Left ventricle myocardium superior (tissue), 1 donor: ENCODE results near the gene TMUB1. TPM values are rescaled to one million over a fixed set of nuclear protein-coding genes. Genes with fewer than 3 reads are reported as not detected.

Experiments used
- ATAC-seq: fragments of 200-7000 bp; cut with Tn5 transposase; one replicate; pipeline ENCODE4 v1.9.1; 2020; ENCODE audit warnings: mild to moderate bottlenecking, moderate library complexity
- DNase-seq: peaks from one replicate; pipeline ENCODE4 v3.0.0-alpha.2; 2020
- intact Hi-C: fragments of 100-400 bp; cut with micrococcal nuclease; formaldehyde crosslinking; loops from one replicate; pipeline ENCODE4 v1.11.0; 2022
- total RNA-seq: library from RNA; stranded (reverse); fragmentation: NEBNext Ultra II Directional; extraction: Animal tissue kit (Norgen Biotek cat#: 25700); gene quantifications from one replicate; pipeline ENCODE4 v1.2.1, GENCODE V29; 2021
- donor health status: DM: no; HTN: yes; CAD: no; lungs with severe emphysema.

The TMUB1 gene
- total RNA-seq, 1 donor from 2014 or later, result 38.7 TPM

DNA sequence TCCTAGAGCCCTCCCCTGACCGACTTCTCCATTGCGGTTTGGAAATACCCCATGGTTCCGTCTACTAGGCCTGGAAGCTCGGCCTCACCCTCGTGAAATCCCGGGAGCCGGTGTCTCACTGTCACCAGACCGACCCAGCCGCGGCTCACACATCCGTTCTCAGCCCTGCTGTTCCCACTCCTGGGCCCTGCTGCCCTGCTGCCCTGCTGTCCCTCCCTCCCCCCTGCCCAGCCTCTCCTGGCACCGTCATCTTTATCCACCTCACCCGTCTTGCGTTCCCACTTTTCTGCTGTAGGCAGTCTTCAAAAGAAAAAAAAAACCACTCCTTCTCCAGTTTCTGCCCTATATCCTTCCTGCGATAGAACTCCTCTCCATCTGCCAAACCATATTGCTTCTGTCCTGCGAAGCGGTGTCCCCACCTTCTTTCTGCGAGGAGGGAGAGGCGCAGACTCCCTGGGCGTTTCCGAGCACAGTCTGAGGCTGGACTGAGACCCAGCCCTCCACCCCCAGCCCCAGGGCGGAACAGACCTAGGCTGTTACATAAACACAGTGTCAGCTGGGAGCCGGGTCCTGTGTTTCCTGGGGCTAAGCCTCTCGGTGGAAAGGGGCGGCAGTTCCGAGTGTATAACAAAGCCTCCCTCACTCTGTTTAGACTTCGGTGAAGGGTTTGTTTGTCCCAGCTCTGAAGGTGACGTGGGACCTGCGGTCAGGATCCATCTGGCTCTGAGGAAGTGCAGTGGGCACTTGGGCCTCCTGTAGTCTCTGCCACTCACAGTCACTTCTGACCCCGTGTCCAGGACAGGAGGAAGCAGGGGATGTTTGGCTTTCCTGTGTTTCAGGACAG is 5.8 kb upstream of the TMUB1 start:
- ATAC-seq, result peak; percentile 47
- DNase-seq, result peak; percentile 77
- intact Hi-C loops, result no loop called here

GRCh38 chr7:151088019-151088855 is 4.9 kb upstream of the TMUB1 start:
- DNase-seq (no peak), ATAC-seq (no peak)
- intact Hi-C loops, result no loop called here

GRCh38 chr7:151087245-151088018 is 4.1 kb upstream of the TMUB1 start:
- DNase-seq, result peak; percentile 87
- intact Hi-C loops, result no loop called here
- peak; percentile 67 for ATAC-seq

DNA sequence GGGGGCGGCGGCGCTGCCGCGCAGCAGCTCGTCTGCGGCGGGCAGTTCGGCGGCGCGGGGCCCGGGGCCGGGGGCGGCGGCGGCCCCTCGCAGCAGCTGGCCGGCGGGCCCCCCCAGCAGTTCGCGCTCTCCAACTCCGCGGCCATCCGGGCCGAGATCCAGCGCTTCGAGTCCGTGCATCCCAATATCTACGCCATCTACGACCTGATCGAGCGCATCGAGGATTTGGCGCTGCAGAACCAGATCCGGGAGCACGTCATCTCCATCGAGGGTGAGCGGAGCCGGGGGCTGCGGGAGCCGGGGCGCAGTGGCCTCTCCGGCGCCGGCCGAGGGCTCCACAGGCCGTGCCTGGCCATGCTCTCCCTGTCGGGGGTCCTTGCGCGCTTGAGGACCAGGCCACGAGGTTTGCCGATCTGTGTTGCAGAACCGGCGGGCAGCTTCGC is 3.5 kb upstream of the TMUB1 start:
- no peak for DNase-seq
- intact Hi-C loops, result no loop called here

GRCh38 chr7:151085691-151086620 is 2.7 kb upstream of the TMUB1 start, which contains the start of gene AGAP3:
TSS of gene AGAP3 (plus strand) at chr7:151086475. CDS start at chr7:151086742, 267 bp downstream.
- DNase-seq (peak; percentile 93), ATAC-seq (peak; percentile 66)
- intact Hi-C loops, result no loop called here

More for the DNA sequence above, 3.5 kb upstream of the TMUB1 start:
- ATAC-seq, result no peak

GRCh38 chr7:151085329-151085690 is 2.0 kb upstream of the TMUB1 start:
- intact Hi-C loops, result no loop called here
- no peak for ATAC-seq
- DNase-seq, result no peak

GRCh38 chr7:151083824-151084160 is 499 bp upstream of the TMUB1 start:
- ATAC-seq (no peak), DNase-seq (no peak)
- intact Hi-C loops, result no loop called here

- no peak for DNase-seq
- ATAC-seq, result no peak
- intact Hi-C loops, result no loop called here
Observed at GRCh38 chr7:151082141-151083070, 887 bp downstream of the TMUB1 start.

DNA sequence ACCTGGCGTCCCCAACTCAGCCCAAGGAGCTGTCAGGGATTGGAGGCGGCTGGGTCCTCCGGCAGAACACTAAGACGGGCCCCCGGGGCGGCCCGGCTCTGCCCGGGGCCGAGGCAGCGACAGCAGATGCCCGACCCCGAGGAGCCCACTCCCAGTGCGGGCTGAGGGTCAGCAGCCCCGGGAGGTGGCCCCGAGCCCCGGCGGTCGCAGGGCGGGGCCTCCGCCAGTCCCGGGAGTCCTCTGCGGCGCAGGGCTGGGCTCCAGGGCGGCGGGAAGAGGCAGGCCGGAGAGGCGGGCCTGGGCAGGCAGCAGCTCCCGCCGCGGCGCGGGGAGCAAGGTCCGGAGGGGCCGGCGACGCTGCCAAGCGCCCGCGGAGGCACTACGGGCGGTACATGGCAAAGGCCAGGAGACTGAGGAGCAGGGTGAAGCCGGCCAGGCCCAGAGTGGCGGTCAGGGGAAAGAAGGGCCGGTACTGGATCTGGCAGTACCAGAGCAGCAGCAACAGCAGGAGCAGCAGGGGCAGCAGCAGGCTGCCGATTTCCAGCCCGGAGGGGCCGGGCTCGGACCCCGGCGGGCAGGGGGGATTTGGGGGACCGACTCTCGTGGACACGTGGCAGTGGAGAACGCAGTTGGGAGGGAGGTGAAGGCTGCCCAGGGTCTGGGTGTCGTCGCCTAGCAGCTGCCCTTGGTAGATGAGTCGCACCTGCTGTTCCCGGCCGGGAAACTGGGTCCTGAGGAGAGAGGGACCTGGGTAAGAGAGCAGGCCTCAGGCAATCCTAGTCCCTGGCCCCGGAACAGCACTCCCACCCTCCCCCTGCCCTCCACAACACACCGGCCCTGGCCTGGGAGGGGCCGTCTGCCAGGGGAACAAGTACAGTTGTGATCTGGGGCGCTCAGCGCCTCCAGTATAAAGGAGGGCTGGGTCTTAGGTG is 1.9 kb downstream of the TMUB1 start:
- DNase-seq (peak; percentile 66), ATAC-seq (peak; percentile 10)
- intact Hi-C loops, result no loop called here

DNA sequence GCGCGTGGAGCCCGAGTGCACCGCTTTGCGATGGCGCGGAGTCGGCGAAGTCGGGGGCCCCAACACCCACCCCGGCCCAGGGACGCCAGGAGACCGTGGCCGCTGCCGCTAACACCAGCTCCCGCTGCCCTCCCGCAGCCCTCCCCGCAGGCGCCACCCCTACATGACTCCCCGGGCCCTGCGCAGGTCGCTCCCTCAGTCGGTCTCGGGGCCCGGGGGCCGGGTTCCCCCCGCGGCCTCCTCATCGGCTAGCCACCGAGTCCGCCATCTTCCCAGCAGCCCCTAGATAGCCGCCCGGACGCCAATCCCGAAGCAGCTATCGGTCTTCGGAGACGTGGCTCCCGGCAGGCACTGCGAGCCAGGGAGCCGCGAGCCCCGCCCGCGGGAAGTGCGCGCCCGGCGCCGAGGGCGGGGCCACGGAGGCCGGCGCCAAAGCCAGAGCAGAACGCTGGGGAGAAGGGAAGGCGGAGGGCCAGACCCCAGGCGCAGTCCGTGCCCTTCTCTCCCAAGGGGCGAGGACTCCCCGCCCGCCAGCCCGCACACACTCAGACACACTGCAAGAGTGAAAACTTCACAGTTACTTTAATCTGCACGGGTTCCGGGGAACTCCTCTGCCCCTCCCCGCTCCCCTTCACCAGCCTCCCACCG is 2.6 kb downstream of the TMUB1 start, which contains the start of gene FASTK:
FASTK (minus strand) TSS at position 288 of the 648 bp plus-strand sequence; CDS start at position 245, 43 bp downstream.
- peak; percentile 82 for ATAC-seq
- intact Hi-C loops, result no loop called here

GRCh38 chr7:151080067-151080521 is 3.2 kb downstream of the TMUB1 start:
- intact Hi-C loops, result no loop called here
- DNase-seq, result peak; percentile 52
- peak; percentile 6 for ATAC-seq

More for the DNA sequence above, 2.6 kb downstream of the TMUB1 start, which contains the start of gene FASTK:
- DNase-seq, result peak; percentile 95

GRCh38 chr7:151079199-151079910 is 3.9 kb downstream of the TMUB1 start:
- DNase-seq (no peak), ATAC-seq (no peak)
- intact Hi-C loops, result no loop called here

GRCh38 chr7:151078233-151079040 is 4.9 kb downstream of the TMUB1 start:
- intact Hi-C loops, result no loop called here
- ATAC-seq (no peak), DNase-seq (no peak)

DNA sequence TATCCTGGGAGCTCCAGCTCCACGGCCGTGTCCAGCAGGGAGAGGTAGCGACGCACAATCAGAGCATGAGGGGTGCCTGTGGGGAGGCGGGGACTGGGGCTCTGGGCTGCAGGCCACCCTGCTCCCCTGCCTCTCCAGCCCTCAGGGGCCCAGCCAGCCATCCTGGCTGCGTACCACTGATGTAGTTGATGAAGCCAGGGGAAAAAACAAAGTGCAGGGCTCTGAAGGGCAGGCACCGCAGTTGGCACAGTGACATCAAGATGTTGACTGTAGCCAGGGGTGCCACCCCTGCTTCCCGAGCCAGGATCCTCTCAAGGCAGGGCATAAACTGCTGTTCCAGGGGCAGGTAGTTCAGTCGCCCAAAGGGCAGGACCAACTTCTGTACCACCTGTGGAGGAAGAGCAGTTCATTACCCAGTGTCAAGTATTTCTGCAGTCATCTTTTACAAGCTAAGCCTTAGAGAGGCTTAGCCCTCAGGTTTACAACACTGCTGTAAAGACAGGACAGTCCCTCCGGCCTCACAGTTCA is 5.5 kb downstream of the TMUB1 start:
- ATAC-seq (no peak), DNase-seq (no peak)
- intact Hi-C loops, result no loop called here
